NCI-H2107 treated with DMSO at 0.1 percent for 48 hours (cell line): ENCODE data around the gene PIK3IP1.

Experiments
- DNase-seq: peaks from one replicate; lab custom pipeline; 2025; ENCODE audit not compliant: unreplicated experiment; lab: John Stamatoyannopoulos, UW

The PIK3IP1 gene

GRCh38 chr22:31281733-31282132, 10.6 kb downstream of the PIK3IP1 start:
- DNase-seq, result no peak

- DNase-seq, result no peak
Measured at GRCh38 chr22:31279821-31280505, 12.3 kb downstream of the PIK3IP1 start.

- DNase-seq, result no peak
Measured at GRCh38 chr22:31279327-31279669, 13.0 kb downstream of the PIK3IP1 start.

GRCh38 chr22:31278626-31279326, 13.5 kb downstream of the PIK3IP1 start:
- no peak for DNase-seq

- no peak for DNase-seq
Measured at GRCh38 chr22:31278151-31278621, 14.1 kb downstream of the PIK3IP1 start.

- DNase-seq, result no peak
Measured at GRCh38 chr22:31277741-31278140, 14.5 kb downstream of the PIK3IP1 start.

GRCh38 chr22:31276426-31277167, 15.7 kb downstream of the PIK3IP1 start:
- DNase-seq, result no peak

- DNase-seq, result no peak
Measured at GRCh38 chr22:31275576-31275975, 16.7 kb downstream of the PIK3IP1 start.

GRCh38 chr22:31275018-31275417, 17.3 kb downstream of the PIK3IP1 start:
- no peak for DNase-seq

- no peak for DNase-seq
Measured at GRCh38 chr22:31274017-31274416, 18.3 kb downstream of the PIK3IP1 start.

- DNase-seq, result no peak
Measured at GRCh38 chr22:31272522-31273446, 19.5 kb downstream of the PIK3IP1 start.

GRCh38 chr22:31271485-31271884, 20.8 kb downstream of the PIK3IP1 start:
- DNase-seq, result no peak

- no peak for DNase-seq
Measured at GRCh38 chr22:31271026-31271425, 21.3 kb downstream of the PIK3IP1 start.

- no peak for DNase-seq
Measured at GRCh38 chr22:31269892-31270579, 22.3 kb downstream of the PIK3IP1 start.

GRCh38 chr22:31268281-31268680, 24.0 kb downstream of the PIK3IP1 start:
- DNase-seq, result no peak

- DNase-seq, result no peak
Measured at GRCh38 chr22:31263896-31264640, 28.2 kb downstream of the PIK3IP1 start.

- DNase-seq, result no peak
Measured at GRCh38 chr22:31262312-31263133, 29.8 kb downstream of the PIK3IP1 start.

- DNase-seq, result no peak
Measured at GRCh38 chr22:31260474-31260856, 31.8 kb downstream of the PIK3IP1 start.
